ENCODE measurements around the gene BLVRB.
"Not testable (repeated sequence)": the region's sequence is repeated elsewhere in the genome, so short reads cannot be mapped to it uniquely, and the experiment has no call there.

Gene BLVRB

GRCh38 chr19:40465557-40466218, at the start of gene BLVRB:
Gene BLVRB (minus strand): TSS chr19:40465745. CDS start chr19:40465688, 57 bp downstream.
- peak; percentile 98 to 100 (median 99) for DNase-seq (ENCODE audit: low read depth in 3 of 3)

GRCh38 chr19:40513741-40514315, 48.3 kb upstream of the BLVRB start:
- no peak for DNase-seq (ENCODE audit: low read depth in 3 of 3)

GRCh38 chr19:40513345-40513678, 47.8 kb upstream of the BLVRB start:
- DNase-seq (ENCODE audit: low read depth in 3 of 3): no peak

- no peak for DNase-seq (ENCODE audit: low read depth in 3 of 3)
Observed at GRCh38 chr19:40512473-40513344, 47.2 kb upstream of the BLVRB start.

GRCh38 chr19:40512110-40512472, 46.5 kb upstream of the BLVRB start:
- no peak for DNase-seq (ENCODE audit: low read depth in 3 of 3)

- no peak for DNase-seq (ENCODE audit: low read depth in 3 of 3)
Observed at GRCh38 chr19:40511487-40511886, 45.9 kb upstream of the BLVRB start.

- no peak for DNase-seq (ENCODE audit: low read depth in 3 of 3)
Observed at GRCh38 chr19:40510526-40511115, 45.1 kb upstream of the BLVRB start.

GRCh38 chr19:40508739-40509260, 43.3 kb upstream of the BLVRB start:
- no peak for DNase-seq (ENCODE audit: low read depth in 3 of 3)

- DNase-seq (ENCODE audit: low read depth in 3 of 3): no peak
Observed at GRCh38 chr19:40507892-40508291, 42.3 kb upstream of the BLVRB start.

- no peak for DNase-seq (ENCODE audit: low read depth in 3 of 3)
Observed at GRCh38 chr19:40506099-40506498, 40.6 kb upstream of the BLVRB start.

GRCh38 chr19:40503320-40503695, 37.8 kb upstream of the BLVRB start:
- DNase-seq (ENCODE audit: low read depth in 3 of 3): no peak

GRCh38 chr19:40502647-40503319, 37.2 kb upstream of the BLVRB start:
- DNase-seq (ENCODE audit: low read depth in 3 of 3): no peak

GRCh38 chr19:40502081-40502480, 36.5 kb upstream of the BLVRB start:
- no peak for DNase-seq (ENCODE audit: low read depth in 3 of 3)

GRCh38 chr19:40501599-40501998, 36.1 kb upstream of the BLVRB start:
- DNase-seq (ENCODE audit: low read depth in 3 of 3): no peak

GRCh38 chr19:40500678-40501530, 35.4 kb upstream of the BLVRB start:
- not testable (repeated sequence) for DNase-seq (ENCODE audit: low read depth in 3 of 3)

GRCh38 chr19:40499320-40499719, 33.8 kb upstream of the BLVRB start:
- DNase-seq (ENCODE audit: low read depth in 3 of 3): no peak

- DNase-seq (ENCODE audit: low read depth in 3 of 3): no peak
Observed at GRCh38 chr19:40497214-40497613, 31.7 kb upstream of the BLVRB start.

- no peak for DNase-seq (ENCODE audit: low read depth in 3 of 3)
Observed at GRCh38 chr19:40494191-40494838, 28.8 kb upstream of the BLVRB start.

- no peak for DNase-seq (ENCODE audit: low read depth in 3 of 3)
Observed at GRCh38 chr19:40493778-40494177, 28.2 kb upstream of the BLVRB start.

- no peak for DNase-seq (ENCODE audit: low read depth in 3 of 3)
Observed at GRCh38 chr19:40492274-40492673, 26.7 kb upstream of the BLVRB start.

Data from stimulated activated CD4-positive, alpha-beta T cell treated with anti-CD3 and anti-CD28 coated beads, TNF-alpha, amount 100 ng/mL, for 48 hours (primary cell).